Posterior vena cava (tissue), 2 donors: Measurements from ENCODE around the gene RPP25L. TPM values are rescaled to one million over a fixed set of nuclear protein-coding genes. Genes with fewer than 3 reads are reported as not detected.

Experiments used
- DNase-seq: peaks from one replicate; pipeline ENCODE4 v3.0.0-alpha.2; 2020; ENCODE audit warnings: low spot score
- intact Hi-C, 2 donors: fragments of 100-400 bp; cut with DNase I; formaldehyde crosslinking; loops; one replicate each; pipeline versions ENCODE4 v1.14.1 to v1.14.2; 2022 to 2023
- total RNA-seq, 2 donors: library from RNA; stranded (reverse); fragmentation: NEBNext Ultra II Directional; extraction: Animal tissue kit (Norgen Biotek cat#: 25700); gene quantifications; one replicate each; pipeline ENCODE4 v1.2.1, GENCODE V29; 2021
- donor health status: DM: yes; HTN: yes; CAD: no.
- donor health status: DM: yes; HTN: yes; CAD: no.

The RPP25L gene
- total RNA-seq, 2 donors from 2014 or later = 5.1 to 10.8 TPM

GRCh38 chr9:34576597-34577399 lies 35.1 kb downstream of the RPP25L start:
- DNase-seq = no peak
- intact Hi-C loops = no loop called here

GRCh38 chr9:34575862-34576596 lies 35.9 kb downstream of the RPP25L start:
- intact Hi-C loops = no loop called here
- DNase-seq = no peak

DNA sequence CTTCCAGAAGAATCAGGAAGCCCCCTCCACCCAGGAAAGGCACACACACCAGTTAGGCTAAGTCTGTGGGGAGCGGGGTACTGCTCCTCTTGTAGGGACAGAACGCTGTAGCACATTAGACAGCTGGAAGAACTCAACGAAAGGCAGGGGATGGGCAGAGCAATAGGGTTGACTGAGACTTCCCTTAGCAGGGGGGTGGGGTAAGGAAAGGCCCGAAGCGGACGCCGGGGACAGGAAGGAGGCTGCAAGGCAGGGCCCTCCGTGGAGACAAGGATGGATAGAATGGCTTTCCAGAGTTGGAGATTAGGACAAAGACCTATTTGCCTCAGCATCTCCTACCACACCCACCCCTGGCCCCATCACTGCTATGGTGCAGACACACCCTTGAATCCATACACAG lies 36.7 kb downstream of the RPP25L start:
- intact Hi-C loops = no loop called here

GRCh38 chr9:34574571-34574970 lies 37.3 kb downstream of the RPP25L start:
- intact Hi-C loops = no loop called here

More for the DNA sequence above, 36.7 kb downstream of the RPP25L start:
- DNase-seq = no peak

DNA sequence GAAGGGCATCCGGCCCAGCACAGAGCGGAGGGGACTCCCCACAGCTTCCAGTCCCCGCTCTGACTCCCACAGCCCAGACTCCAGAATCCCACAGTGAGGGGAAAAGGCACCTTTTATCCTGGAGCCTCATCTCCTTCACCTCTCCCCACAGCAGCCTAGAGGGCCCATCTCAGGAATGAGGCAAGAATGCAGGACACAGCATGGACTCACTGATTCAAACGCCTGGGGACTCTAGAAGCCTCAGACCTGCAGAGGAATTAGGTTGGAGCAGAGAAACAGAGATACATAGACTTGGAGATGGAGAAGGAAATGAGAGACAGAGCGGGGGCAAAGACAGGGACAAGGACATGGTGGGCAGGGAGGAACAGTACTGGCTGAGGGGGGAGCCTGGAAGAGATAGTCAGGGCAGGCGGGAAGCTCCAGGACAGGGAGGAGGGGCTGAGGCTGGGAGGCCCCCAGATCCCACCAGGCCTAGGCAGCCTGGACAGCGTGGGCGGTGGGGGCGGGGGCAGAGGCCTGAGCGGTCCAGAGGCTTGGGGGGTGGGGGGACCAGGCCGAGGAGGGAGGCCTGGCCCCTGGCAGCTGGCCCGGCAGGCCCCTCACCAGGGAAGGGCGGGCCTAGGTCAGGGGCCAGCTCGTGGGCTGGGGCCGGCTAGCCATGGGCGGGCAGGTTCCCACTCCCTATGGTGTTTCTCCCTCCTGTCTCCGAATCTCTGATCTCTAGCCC lies 38.1 kb downstream of the RPP25L start:
- DNase-seq = no peak
- intact Hi-C loops = no loop called here

More at GRCh38 chr9:34574571-34574970, 37.3 kb downstream of the RPP25L start:
- DNase-seq = no peak

GRCh38 chr9:34572628-34573027 lies 39.3 kb downstream of the RPP25L start:
- DNase-seq = no peak
- intact Hi-C loops = no loop called here

DNA sequence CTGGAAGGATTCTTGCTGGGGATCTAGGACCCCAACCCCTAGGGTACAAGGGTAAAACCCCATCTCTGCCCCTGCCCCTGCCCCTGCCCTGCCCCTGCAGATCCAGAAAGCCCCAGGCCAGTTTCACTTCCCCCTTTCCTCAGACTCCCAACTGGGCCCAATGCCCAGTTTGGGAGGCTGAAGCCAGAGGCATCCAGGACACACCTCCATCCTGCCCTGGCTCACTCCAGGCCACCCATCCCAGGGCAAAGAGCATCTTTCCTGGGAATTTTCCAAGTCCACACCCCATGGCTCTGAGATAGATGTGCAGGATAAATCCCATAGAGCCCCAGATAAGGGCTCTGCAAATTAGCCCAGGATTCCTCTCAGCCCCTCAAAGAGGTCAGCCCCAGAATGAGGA lies 39.8 kb downstream of the RPP25L start:
- DNase-seq = no peak
- intact Hi-C loops = no loop called here

DNA sequence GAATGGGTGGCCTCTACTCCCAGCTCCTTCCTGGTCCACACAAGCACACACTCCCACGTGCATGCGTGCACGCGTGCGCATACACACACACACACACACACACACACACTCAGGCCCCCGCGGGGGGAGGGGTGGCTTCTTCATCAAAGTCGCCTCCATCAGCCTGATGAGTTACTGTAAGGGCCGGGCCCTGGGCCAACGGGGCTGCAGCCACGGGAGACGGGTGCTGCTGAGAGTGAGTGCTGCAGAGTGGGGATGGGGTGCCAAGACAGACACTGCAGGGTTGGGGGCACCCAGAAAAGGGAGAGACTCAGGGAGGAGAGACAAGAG lies 40.5 kb downstream of the RPP25L start:
- DNase-seq = no peak
- intact Hi-C loops = no loop called here

DNA sequence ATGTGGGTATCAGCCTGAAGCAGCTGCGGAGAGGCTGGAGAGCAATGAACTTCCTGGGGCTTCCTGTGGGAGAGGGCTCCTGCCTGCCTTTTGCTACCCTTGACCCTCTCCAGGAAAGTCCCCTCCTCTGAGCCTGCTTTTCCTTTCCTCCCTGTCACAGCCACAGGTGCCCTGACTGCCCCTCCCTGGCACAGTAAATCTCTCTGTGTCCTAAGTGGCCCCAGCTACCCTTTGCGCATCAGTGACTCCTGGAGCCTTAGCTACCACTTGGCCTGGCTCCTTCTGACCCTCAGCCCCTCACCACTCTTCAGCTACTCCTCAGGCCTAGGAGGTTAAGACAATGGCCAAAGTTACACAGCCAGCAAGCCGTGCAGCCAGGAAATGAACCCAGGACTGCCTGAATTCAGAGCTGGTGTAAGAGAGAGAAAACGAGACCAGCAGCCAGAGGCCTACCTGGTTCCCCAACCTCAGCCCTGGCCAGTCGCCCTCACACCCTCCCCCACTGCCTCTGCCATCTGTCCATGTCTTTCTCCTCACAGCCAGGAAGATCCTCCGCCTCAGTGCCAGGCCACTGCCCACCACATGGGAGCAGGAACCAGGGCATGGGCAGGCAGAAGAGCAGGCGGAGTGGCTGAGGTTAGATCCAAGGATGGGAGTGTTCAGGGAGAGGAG lies 41.0 kb downstream of the RPP25L start:
- intact Hi-C loops = no loop called here
- no peak for DNase-seq

DNA sequence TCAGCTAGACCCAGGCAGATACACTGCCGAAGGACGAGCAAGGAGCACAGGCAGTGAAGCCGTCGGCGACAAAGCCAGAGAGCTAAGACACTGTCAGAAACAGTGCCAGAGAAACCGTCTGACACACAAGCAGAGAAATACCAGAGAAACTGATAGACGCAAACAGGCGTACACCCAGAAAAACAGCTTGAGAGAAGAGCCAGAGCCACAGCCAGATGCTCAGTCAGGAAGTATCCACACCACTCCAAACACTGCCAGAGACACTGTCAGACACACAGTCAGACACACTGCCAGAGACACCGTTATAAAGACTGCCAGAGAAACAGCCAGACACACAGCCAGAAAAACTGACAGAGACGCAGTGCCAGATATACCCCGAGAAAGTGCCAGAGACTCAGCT lies 41.5 kb downstream of the RPP25L start:
- DNase-seq = no peak
- intact Hi-C loops = no loop called here

DNA sequence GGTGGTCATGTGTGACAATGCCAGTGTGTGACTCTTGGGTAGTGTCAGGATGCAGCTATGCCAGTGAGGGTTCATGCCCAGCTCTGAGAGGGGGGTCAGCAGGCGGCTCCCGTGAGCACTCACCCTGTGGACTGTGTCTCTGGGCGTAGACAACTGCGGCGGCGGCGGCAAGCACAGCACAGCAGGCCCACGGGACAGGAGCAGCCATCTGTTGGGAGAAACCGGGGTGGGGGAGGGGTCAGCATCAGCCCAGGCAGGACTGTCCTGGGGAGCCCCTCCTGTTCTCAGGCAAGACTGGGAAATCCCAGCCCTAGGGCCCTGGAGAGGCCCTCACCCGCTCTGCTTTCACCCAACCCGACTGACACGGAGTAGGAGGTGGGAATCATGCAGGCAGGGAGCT lies 43.1 kb downstream of the RPP25L start:
- intact Hi-C loops = no loop called here
- no peak for DNase-seq

- no peak for DNase-seq
- intact Hi-C loops = no loop called here
Observed at GRCh38 chr9:34568133-34568532, 43.8 kb downstream of the RPP25L start.

- no peak for DNase-seq
- intact Hi-C loops = no loop called here
Observed at GRCh38 chr9:34566972-34567371, 44.9 kb downstream of the RPP25L start.

GRCh38 chr9:34566322-34566721 lies 45.6 kb downstream of the RPP25L start:
- intact Hi-C loops = no loop called here
- no peak for DNase-seq

DNA sequence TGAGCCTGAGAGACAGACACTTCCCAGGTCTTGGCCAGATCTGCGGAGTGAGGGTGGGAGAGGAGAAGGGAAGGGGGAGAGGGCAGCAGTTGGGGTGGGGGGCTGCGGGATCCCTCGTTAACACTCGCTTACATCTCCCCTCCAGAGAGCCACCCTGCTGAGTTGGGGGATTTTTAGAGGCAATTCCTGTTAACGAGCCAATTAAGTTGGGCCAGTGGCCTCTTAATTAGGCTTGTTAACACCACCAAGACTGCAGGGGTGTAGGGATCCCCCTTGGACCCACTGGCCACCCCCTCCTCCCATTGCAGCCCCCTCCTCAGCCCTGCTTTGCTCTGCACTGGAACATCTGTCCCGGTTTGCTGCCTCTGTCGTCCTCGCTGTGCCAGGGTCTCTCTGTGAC lies 46.0 kb downstream of the RPP25L start:
- no peak for DNase-seq
- intact Hi-C loops = no loop called here

GRCh38 chr9:34564617-34565016 lies 47.3 kb downstream of the RPP25L start:
- no peak for DNase-seq
- intact Hi-C loops = no loop called here

DNA sequence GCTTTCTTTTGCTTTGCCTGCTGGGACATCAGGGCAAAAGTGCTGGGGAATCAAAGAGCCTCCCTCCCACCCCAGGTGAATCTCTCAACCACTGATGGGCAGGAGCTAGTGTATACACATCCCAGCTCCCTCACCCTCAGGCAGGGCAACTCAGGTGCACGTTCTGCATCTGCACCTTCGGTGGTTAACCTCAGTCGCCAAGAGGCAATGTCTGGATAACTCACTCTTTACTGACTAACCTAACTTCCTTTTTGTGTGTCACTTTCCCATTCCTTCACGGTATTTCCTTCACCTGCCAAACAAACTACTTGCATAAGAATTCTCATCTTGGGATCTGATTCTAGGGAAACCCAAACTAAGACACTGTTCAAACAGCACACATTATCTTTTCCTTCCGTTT lies 48.6 kb downstream of the RPP25L start:
- DNase-seq = no peak
- intact Hi-C loops = no loop called here

DNA sequence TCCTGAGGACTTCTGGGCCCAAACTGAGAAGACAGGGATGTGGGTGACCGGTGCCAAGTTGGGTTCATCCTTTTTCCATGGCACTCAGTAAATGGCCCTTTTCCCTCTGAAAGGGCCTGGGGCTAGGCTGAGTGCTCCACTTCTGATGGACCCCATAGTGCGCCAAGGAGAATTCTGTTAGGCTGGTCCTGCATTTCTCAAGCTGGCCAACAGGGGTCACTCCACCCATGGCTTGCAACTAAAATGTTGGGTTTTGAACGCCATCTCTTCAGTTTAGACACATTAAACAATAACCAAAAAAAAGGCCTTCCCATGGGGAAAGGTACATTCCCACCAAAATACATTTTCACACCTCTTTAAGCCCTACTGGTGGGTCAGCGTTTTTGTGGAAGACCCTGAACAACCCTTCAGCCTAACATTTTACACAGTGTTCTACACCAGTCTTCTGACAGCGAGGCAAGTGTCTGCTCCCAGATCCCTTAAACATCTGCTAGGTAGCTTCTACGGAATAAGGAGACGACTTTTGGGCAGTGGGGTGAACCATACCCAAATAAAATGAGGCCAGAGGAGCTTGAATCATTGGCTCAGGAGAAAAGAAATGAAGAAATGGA lies 49.7 kb downstream of the RPP25L start:
- DNase-seq = no peak
- intact Hi-C loops = no loop called here

DNA sequence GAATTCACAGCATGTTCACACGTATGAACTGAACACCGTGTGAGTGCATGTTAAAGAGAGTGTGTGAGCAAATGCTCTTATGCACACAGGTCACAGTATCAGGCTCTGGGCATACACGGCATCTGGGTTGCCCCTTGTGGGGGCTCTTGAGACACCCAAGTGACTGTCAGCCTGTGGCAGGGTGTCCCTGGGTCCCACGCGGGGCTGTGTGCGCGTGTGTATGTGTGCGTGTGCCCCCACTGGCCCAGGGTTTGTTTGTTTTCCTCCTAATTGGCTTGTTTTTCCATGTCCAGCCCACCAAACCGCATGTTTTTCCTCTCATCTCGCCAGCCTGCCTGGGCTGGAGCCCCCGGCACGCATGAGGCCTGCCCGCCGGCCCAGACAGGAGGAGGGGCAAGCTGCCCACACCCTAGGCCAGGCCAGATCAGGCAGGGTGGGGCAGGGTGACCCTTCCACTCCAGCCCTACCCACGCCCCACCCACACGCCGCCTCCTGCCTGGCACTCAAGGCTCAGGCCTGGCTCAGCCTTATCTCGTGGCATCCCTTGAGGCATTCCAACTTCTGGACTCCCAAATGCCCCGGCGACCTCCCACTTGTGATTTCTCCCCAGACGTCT lies 51.2 kb downstream of the RPP25L start:
- no peak for DNase-seq
- intact Hi-C loops = no loop called here
